Stimulated activated CD8-positive, alpha-beta memory T cell treated with anti-CD3 and anti-CD28 coated beads, Interleukin-15, amount 100 ng/mL, for 48 hours (primary cell): ENCODE results near the gene NHLRC4.
A peak's percentile ranks its signal among the peaks of the same experiment; 100 is the strongest.
"Not testable (repeated sequence)": the region's sequence is repeated elsewhere in the genome, so short reads cannot be mapped to it uniquely, and the experiment has no call there.

ENCODE experiments used
- DNase-seq, 2 donors: peaks; one replicate each; pipeline ENCODE4 v3.0.0-alpha.2; 2020; ENCODE audit warnings: low read depth in 2 of 2

The NHLRC4 gene

GRCh38 chr16:596736-597060, 29.9 kb downstream of the NHLRC4 start:
- DNase-seq, result no peak

GRCh38 chr16:597655-598054, 30.9 kb downstream of the NHLRC4 start:
- not testable (repeated sequence) for DNase-seq

GRCh38 chr16:598823-599739, 32.3 kb downstream of the NHLRC4 start:
- no peak for DNase-seq

- DNase-seq, result no peak
These were observed 34.0 kb downstream of the NHLRC4 start for GRCh38 chr16:600781-601180.

GRCh38 chr16:603933-604332, 37.1 kb downstream of the NHLRC4 start:
- DNase-seq, result no peak

GRCh38 chr16:606656-607307, 40.0 kb downstream of the NHLRC4 start:
- no peak for DNase-seq

GRCh38 chr16:608019-608418, 41.2 kb downstream of the NHLRC4 start:
- DNase-seq, result peak in 1 of 2 donors; percentile 50

GRCh38 chr16:609316-609715, 42.5 kb downstream of the NHLRC4 start:
- DNase-seq, result no peak

GRCh38 chr16:609984-610383, 43.2 kb downstream of the NHLRC4 start:
- DNase-seq, result no peak

- DNase-seq, result peak; percentile 43 to 56
These were observed 43.9 kb downstream of the NHLRC4 start for GRCh38 chr16:610513-611381.

GRCh38 chr16:615122-615521, 48.3 kb downstream of the NHLRC4 start:
- DNase-seq, result no peak

GRCh38 chr16:616733-617586, 50.2 kb downstream of the NHLRC4 start:
- DNase-seq, result no peak

- DNase-seq, result no peak
These were observed 51.0 kb downstream of the NHLRC4 start for GRCh38 chr16:617855-618254.
